Activated CD8-positive, alpha-beta memory T cell treated with anti-CD3 and anti-CD28 coated beads for 24 hours (primary cell): Measurements from ENCODE around the gene SIAH1.
A peak's percentile ranks its signal among the peaks of the same experiment; 100 is the strongest.
"Not testable (repeated sequence)": the region's sequence is repeated elsewhere in the genome, so short reads cannot be mapped to it uniquely, and the experiment has no call there.

Experiments used
- DNase-seq: peaks from one replicate; pipeline ENCODE4 v3.0.0-alpha.2; 2020

SIAH1 gene

GRCh38 chr16:48392407-48392806 lies 7.2 kb upstream of the SIAH1 start:
- peak; percentile 13 for DNase-seq

GRCh38 chr16:48386559-48387312 lies 1.5 kb upstream of the SIAH1 start:
- peak; percentile 54 for DNase-seq

GRCh38 chr16:48384520-48385252 lies 527 bp downstream of the SIAH1 start:
- DNase-seq, result peak; percentile 70

- DNase-seq, result peak; percentile 58
Measured at GRCh38 chr16:48383877-48384519, 1.2 kb downstream of the SIAH1 start.

GRCh38 chr16:48383009-48383876 lies 2.0 kb downstream of the SIAH1 start:
- DNase-seq, result no peak

- DNase-seq, result peak; percentile 19
Measured at GRCh38 chr16:48382131-48382530, 3.1 kb downstream of the SIAH1 start.

GRCh38 chr16:48381201-48381600 lies 4.0 kb downstream of the SIAH1 start:
- peak; percentile 15 for DNase-seq

GRCh38 chr16:48378836-48379235 lies 6.4 kb downstream of the SIAH1 start:
- peak; percentile 30 for DNase-seq

- peak; percentile 33 for DNase-seq
Measured at GRCh38 chr16:48378276-48378675, 6.9 kb downstream of the SIAH1 start.

- DNase-seq, result not testable (repeated sequence)
Measured at GRCh38 chr16:48377301-48377700, 7.9 kb downstream of the SIAH1 start.

GRCh38 chr16:48374255-48374654 lies 11.0 kb downstream of the SIAH1 start:
- no peak for DNase-seq

GRCh38 chr16:48373258-48374029 lies 11.8 kb downstream of the SIAH1 start:
- DNase-seq, result no peak

- DNase-seq, result no peak
Measured at GRCh38 chr16:48372744-48373143, 12.5 kb downstream of the SIAH1 start.

- DNase-seq, result no peak
Measured at GRCh38 chr16:48371393-48371780, 13.8 kb downstream of the SIAH1 start.

- not testable (repeated sequence) for DNase-seq
Measured at GRCh38 chr16:48370668-48371392, 14.4 kb downstream of the SIAH1 start.

GRCh38 chr16:48370229-48370628 lies 15.0 kb downstream of the SIAH1 start:
- no peak for DNase-seq

GRCh38 chr16:48369765-48370164 lies 15.4 kb downstream of the SIAH1 start:
- no peak for DNase-seq

GRCh38 chr16:48367441-48368049 lies 17.7 kb downstream of the SIAH1 start:
- DNase-seq, result no peak

- peak; percentile 68 for DNase-seq
Measured at GRCh38 chr16:48366165-48367093, 18.8 kb downstream of the SIAH1 start.
